Measurements from ENCODE around the gene UNC13D.

The UNC13D gene

DNA sequence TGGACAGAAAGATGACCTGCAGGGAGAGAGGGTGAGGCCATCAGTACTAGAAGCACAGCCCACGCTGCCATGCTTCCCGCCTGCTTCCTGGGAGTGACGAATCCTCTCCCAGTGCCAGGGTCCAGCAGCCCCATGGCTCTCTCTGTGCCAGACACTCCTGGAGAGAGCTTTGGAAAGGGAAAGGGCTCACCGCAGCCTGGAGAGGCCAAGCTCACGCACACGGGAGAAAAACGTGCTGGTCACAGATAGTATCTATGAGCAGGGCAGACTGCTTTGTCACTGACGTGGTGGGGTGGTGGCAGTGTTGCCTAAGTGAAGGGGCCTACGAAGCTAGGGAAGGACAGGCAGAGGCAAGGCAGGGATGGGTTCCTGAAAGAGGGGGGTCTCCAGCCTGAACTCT is 5.5 kb upstream of the UNC13D start:
- DNase-seq: no peak

DNA sequence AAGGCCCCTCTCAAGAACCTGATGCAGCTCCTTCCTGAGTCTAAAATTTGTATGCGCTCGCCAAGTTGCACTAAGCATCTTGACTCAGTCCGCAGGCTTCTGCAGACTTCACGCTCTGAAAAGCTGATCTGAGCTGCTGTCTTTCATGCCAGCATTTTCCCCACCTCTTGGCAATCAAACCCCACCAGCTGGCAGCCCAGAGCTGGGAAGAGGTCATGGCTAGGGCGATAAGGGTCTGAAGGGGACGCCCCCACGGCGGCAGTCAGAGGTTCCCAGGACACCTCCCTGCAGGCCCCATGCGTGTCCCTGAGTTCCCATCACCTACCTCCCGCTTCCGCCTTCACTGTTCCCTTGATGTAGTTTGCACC is 5.1 kb upstream of the UNC13D start:
- DNase-seq: no peak

DNA sequence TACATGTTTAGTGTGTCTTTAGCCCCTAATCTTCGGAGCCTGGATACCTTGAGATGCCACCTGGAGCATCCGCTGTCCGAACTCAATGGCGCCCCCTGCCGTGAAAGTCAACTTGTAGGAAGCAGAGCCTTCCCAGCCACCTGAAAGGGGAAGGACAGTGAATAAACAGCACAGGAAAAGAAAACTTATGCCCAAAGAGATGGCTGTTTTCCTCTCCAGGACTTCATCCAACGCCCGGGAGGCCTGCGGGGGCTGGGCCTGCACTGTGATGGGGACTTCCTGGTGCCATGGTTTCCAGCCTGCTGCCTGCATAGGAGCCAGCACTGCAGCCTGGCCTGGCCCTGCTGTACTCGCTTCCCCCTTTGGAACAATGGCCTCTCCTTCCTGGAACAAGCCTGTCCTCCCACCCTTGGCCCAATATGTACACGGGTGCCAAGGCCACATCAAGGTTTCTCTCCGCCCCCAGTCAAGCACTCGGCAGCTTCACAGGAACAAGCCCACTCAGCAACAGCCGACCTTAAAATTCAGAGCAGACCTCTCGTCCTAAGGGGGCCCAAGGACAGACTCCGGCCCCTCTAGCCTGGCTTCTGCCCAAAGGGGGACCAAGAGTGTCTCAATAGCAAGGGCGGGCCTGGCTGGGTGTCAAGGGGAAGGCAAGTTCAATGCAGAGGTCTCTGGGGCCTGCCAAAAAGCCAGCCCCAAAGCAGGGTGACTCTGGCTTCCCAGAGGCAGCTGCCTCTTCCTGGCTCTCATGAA is 4.5 kb upstream of the UNC13D start:
- DNase-seq: peak; percentile 66

DNA sequence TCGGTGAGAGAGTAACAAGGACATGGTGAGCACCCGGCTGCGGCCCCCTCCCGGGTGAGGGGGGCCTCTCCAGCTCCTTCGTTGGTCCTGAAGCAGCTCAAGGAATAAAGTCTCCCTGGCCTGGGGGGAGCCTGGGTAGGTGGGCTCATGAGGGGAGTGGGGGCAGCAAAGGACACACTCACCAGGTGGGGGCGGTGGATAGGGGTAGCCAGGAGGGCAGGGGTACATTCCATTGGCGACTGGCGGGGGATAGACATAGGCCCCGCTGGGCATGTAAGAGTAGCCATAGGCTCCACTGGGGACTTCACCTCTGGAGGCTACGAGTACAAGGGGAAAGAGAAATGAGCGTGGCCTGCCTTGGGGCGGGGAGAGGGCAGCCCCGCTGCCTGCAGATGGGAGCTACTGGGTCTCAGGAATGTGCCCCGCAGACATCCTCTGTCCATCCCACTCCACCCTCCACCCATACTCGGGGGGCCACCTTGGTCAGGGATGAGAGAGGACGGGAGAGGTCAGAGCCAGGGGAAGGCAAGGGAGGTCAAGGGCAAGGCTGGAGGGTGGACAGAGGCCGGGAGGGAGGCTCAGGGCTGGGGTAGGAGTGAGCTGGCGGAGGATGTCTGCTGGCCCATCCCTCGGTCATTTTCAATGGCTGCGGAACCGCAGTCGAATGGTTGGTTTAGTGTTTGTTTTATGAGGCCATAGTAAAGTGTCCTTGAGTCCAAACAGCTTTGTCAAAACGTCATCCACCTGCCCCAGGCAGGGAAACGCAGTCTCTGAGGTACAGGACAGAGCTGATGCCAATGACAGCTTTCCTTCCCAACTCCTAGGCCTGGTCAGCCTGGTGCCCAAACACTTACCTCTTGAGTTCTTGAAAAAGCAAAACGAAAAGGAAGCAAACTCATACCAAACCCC is 3.7 kb upstream of the UNC13D start:
- no peak for DNase-seq

DNA sequence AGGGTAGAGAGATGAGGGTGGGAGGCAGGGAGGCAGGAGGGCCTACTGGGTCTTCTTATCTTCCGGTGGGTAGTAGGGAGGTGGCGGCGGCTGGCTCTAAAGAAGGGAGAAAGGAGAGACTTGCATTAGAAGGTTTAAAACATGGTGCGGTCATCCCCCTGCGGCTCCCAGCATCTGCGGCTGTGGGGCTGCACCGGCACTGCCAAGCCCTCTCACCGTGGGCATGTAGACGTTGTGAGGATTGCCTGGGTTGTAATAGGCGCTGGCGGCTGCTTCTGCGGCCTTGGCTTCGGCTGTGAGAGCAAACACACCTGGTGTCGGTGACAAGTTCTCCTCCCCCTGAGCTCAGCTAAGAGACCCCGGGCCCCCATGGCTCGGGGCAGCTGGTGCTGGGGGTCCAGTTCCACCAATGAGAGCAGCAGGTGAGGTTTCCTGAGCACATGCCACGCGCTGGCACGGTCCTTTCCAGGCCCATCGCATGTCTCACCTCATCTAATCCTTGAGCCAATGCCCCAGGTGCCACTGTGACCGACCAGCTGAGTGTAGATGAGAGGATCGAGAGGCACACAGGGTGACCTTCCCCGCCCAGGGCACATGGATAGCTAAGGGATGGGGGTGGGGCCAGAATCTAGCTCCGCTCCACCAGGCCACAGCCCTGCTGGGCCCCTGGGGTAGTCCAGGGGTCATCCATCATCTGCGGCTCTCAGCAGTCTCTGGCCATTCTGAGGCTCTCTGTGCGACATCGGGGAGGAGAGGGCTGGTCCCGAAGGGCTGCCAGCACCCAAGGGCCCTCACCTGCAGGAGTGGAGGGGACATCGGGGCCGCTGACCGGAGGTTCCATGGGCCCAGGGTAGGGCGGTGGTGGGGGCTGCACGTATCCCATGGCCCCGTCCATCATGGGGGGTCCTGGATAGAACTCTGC is 2.7 kb upstream of the UNC13D start:
- no peak for DNase-seq

DNA sequence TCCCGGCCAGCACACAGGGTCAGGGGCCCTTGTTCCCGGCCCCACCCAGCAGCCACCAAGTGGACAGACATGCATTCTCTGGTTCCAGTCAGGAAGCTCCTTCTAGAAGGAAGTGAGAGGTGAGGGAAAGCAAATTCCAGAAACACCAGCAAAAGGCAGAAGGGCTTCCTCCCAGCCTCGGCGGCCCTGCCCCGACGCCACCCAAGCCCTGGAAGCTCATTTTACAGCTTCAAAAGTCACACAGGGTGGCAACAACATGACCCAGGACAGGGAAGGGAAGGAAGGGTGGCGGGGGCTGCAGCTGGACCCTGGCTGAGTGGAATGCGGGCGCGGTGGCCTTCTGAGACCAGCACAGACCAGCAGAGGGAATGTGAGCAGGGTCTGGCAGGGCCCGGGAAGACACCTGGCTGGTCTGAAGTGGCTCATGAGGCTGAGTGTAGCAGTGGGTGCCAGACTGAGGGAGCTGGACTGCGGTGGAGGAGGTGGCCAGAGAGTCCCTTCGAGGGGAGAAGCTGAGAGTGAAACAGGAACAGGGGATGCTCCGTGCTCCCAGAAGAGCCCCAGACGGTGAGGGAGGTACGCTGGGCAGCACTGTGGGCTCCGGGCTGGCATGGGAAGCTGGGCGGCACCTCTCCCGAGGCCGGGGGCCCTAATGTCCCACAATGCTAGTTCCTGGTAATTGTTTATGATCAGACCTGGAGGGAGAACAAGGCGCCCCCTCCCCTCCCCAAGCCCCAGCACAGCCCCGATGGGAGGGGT is 1.9 kb upstream of the UNC13D start:
- DNase-seq: no peak

DNA sequence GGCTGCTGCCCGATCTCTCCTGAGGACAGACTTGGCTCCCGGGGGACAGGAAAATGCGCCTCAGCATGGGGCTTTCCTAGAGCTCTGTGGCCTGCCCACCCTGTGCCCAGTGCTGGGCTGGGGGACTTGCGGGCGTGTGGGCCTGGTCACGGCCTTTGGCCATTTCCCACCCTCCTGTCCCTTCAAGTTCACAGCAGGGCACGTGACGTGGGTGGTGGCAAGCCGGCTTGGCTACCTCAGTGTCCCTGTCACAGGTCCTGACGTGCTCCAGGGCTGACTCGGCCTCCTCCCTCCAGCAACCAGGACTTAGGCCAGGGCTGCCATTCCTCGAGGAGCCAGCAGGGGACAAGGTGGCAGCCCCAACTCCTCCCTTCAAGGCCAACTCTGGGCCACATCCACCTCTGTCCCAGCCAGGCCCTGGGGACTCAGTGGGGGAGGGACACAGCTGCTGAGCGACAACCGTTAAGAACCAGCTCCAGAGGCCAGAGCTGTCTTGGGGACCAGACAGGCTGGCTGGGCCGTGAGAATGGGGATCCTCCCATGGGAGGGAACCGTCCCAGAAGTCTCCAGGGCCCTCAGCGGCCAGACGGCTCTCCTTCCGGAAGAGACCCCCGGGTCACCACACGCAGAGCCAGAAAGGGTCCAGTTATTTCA is 981 bp upstream of the UNC13D start:
- DNase-seq: no peak

DNA sequence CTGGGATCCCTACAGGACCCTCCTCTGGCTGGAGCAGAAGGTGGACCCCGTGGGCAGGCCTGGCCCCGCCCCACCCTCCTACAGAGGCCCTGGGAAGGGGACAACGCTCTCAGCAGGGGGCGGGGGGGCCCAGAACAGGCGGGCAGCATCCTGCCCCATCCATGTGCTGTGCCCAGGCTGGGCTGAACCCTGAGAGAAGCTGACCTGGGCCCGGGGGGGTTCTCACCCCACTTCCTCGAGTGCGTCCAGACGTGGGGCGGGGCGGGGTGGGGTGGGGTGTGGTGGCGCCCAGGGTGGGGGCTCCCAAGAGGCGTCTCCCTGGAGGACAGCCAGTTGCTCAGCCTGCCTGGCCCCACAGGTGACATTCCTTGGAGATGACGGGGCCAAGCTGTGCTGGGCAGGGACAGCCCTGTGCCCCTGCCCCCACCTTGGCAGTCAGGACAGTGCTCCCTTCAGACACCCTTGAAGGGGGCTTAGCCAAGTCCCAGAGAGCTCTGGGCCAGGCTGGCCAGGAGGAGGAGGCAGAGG is 390 bp upstream of the UNC13D start:
- no peak for DNase-seq

DNA sequence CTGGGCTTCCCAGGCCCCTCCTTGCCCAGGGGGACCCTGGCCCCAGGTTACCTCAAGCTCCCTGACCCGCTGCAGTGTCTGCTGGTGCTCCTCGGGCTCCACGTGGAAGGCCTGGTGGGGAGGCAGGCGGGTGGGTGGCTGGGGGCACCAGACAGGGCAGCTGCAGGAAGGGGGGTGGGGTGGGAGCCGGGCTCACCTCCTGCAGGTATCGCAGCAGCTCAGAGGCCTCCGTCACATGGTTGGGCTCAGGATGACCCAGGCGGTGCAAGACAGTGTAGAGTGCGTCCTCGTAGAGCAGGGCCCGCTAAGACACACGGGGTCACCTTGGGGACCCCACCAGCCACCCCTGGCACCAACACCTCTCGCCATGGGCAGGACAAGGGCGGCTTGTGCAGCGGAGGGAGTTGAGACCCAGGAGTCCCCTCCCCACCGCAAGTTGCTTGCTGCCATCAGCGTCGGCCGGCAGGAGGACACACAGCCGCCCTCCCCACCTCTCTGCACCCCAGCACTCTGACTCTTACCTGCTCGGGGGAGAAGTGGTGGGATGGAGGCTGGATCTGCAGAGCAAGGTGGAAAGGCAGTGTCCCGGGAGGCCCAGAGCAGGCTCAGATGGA is 1.1 kb downstream of the UNC13D start:
- no peak for DNase-seq

DNA sequence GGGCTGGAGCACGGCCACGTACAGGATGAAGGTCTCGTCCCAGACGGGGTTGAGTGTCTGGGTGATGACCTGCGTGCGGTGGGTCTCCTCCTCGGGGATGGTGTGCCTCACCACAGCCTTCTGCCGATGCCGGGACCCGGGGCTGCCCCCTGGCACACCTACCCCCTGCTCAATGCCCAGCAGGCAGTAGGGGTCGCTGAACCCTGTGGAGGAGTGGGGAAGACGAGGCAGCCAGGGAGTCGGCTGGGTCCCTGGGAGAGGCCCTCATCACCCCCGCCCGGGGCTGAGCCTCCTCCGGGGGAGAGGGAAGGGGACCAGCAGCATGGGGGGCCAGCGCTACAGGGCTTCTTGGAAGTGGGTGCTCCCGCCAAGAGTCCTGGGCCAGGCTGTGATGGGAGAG is 1.8 kb downstream of the UNC13D start:
- no peak for DNase-seq

DNA sequence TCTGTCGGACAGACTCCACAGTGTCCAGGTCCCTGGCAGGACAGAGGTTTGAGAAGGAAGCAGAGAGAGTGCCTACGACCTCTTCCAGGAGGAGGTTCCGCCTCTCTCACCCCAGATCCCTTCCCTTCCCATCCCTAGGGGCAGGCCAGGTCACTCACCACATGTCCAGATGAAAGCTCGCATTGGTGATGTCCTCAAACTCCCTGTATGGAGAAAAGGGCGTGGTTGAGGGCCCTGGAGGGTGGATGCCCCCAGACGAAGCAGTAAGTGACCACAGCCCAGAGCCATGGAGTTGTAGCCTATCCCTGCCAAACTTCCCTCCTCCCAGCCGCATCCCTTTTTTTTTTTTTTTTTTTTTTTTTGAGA is 3.4 kb downstream of the UNC13D start:
- DNase-seq: no peak

DNA sequence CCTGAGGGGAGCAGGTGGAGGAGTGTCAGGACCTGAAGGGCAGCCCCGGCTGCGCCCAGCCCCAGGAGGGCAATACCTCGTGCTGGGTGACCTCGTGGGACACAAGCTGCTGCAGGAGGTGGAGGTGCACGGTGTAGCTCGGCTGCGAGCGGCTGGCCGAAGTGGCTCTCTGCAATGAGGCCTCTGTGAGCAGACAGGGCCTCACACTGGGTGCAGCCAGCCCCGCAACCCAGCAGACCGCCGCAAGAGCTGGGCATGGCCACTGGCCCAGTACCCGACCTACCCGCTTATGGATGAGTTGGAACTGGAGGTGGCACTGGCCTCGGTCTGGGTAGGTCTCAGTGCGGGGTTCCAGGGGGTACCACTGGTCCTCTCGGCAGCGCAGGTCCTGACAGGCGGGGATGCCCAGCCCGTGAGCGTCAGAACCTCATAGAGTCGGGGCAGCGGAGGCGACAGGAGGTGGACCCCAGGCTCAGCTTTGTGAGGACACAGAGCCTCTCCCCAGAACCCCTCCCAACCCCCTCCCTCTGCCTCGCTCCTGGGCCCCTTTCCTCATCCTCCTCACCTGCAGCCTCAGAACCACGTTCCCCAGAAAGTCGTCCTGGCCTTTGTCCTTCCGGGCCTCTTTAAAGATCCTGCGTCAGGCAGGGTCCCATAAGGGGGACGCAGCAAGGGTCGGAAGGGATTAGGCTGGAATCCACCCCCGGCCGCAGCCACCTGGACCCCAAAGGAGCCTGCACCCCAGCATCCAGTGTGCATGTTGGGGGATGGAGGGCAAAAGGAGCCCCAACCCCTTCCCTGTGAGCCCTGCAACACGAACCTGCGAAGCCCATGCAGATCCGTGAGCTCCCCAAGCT is 4.0 kb downstream of the UNC13D start:
- no peak for DNase-seq

DNA sequence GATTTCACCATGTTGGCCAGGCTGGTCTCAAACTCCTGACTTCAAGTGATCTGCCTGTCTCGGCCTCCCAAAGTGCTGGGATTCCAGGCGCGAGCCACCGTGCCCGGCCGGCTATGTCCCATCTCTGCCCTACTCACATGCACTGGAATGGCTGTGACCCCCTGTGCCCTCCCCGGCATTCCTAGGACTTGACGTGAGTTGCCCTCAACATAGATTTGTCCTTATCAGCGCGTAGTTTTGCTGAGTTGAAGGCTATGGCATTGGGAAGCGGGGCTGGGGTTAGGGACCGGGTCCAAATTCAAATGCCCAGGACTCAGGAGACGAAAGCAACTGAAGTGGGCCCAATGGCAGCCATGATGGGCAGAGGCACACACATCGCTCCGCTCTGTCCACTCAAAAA is 5.8 kb downstream of the UNC13D start:
- no peak for DNase-seq

DNA sequence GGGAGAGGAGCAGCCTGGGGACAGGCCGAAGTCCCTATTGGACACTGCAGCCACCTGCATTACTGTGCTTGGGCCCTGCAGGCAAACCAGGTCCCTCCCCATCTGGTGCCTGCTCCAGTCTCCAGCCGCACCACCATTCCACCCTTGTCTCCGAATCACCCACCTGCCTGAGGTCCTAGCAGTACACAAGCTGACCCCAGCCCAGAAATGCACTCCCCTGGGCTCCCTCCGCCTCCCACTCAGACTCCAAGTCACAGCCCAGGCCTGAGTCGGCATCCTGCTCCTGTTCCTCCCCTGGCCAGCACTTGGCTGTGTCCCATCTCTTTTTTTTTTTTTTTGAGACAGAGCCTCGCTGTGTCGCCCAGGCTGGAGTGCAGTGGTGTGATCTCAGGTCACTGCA is 6.3 kb downstream of the UNC13D start:
- no peak for DNase-seq

DNA sequence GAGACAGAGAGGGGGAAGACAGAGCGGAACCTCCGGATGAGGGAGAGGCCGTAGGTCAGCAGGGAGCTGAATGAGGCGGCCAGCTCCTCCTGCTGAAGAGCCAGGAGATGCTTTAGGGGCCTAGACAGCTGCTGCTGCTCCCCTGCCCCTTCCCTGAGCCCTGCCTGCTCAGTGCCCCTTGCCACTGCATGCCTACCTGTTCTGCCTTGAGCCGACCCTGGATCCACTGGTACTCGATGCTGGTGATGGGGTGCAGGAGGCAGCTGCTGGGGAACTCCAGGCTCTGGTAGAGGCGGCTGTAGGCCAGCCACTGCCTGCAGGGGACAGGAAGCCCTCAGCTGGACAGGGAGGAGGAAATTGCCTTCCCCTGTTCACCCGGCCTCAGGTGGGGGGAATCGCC is 7.6 kb downstream of the UNC13D start:
- no peak for DNase-seq

DNA sequence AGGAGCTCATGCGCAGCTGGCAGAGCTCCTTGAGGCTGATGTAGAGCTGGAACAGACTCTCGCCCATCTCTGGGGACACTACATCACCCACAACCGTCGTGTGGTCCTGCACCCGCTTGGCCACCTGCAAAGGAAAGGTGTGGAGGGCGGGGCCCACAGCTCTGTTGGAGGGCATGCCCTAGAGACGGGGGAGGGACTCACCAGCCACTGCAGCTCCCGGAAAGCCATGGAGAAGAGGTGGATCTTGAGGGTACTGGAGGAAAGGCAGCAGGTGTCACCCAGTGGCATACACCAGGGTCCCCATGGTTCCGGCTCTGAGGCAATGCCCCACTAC is 8.6 kb downstream of the UNC13D start:
- no peak for DNase-seq

DNA sequence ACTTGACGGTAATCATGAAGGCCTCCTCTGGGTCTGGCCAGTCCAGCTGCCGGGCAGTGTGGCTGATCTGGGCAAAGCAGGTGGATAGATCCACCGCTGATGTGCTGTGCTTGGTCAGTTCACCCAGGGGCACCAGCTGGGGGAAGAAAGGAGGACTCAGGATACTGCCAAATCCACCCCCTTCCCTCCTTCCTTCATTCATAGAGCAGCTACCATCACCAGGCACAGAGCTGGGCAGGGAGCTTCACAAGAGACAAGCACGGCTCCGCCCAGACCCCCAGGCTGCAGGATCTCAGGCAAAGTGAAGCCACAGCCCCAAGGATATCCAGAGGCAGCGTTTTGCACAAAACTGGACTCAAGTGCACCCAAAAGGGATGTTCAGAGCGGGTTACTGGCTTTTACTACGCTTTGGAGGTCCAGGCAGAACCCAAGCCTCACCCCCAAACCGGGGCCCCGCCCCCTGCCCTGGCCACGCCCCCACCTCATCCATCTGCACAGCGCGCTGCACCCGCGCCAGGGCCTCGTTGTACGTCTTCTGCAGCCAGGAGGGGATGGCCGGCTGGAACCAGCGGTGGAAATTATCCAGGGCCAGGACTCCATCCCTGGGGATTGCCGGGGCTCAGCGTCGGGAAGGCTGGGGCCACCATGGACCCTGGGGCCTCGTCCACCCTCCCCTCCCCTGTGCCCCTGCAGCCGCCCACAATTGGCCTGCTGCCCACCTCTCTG is 9.1 kb downstream of the UNC13D start:
- peak; percentile 75 for DNase-seq

DNA sequence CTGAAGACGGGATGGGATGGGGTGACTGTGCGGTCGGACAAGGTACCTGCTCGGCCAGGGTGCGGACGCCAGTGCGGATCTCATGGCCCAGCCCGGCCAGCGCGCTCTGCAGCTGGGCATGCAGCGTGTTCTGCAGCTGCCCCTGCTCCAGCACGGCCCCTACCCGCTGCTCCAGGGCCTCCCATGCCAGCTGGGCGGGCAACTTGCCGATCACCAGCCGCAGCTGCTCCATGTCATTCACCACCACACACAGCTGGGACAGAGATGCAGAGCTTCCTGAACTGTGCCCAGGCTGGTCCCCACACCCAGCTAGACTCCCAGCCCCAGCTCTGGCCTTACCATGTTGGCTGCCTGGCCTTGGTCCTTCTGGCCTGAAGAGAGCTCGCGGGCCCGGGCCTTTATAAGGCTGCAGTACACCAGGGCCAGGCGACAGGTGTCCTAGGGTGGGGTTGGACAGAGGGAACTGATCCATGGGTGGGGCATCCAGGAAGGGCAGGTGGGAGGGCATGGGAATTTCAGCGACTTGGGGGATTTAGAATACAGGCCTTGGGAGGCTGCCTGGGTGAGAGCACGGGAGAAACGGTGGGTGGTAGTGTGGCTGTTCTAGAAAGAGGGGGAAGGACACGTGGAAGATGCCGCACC is 9.8 kb downstream of the UNC13D start:
- DNase-seq: peak; percentile 91

All from right hindlimb (tissue), 1 donor.